ENCODE data around the gene MAN2A1.

The MAN2A1 gene

GRCh38 chr5:109901628-109901981 lies 211.9 kb downstream of the MAN2A1 start:
- Histone ChIP-seq H3K4me3 (ENCODE audit: low read depth, low read length, poor library complexity, severe bottlenecking) (no peak overlapping the region), H2AFZ (ENCODE audit: low read length) (no peak overlapping the region), H3K27ac (ENCODE audit: low read depth, low read length, poor library complexity, severe bottlenecking) (peak overlapping the region; percentile 50), H3K9me2 (ENCODE audit: low read depth, low read length) (no peaks in the 10 kb centered on the region), H3K4me2 (ENCODE audit: low read length) (peak overlapping the region; percentile 41; the same call in 1 of the 2 replicates), H3K4me1 (ENCODE audit: insufficient read depth, low read length, severe bottlenecking) (peaks cover 23% of the 10 kb centered on the region), H4K20me1 (ENCODE audit: insufficient read depth, low read length) (no peaks in the 10 kb centered on the region), H3K27me3 (ENCODE audit: insufficient read depth, low read length) (no peaks in the 10 kb centered on the region), H3K9me3 (ENCODE audit: low read length) (no peaks in the 10 kb centered on the region), H3K36me3 (ENCODE audit: insufficient read depth, low read length) (no peaks in the 10 kb centered on the region), H3K9ac (ENCODE audit: low read length) (no peak overlapping the region; the same call in 1 of the 2 replicates), H3K79me2 (ENCODE audit: insufficient read depth, low read length) (no peaks in the 10 kb centered on the region), H3F3A (ENCODE audit: insufficient read depth, low read length) (no peaks in the 10 kb centered on the region)
- no peak for TF ChIP-seq CTCF (IDR thresholded peaks at IDR 0.05; ENCODE audit: low read length)
- no peak for TF ChIP-seq EZH2 (IDR thresholded peaks at IDR 0.05; ENCODE audit: borderline replicate concordance, low read length)

GRCh38 chr5:109903061-109903460 lies 213.3 kb downstream of the MAN2A1 start:
- no peak overlapping the region for H3K27ac ChIP-seq (ENCODE audit: low read depth, low read length, poor library complexity, severe bottlenecking)
- no peaks in the 10 kb centered on the region for H3K79me2 ChIP-seq (ENCODE audit: insufficient read depth, low read length)
- no peak overlapping the region for H2AFZ ChIP-seq (ENCODE audit: low read length)
- H3K36me3 ChIP-seq (ENCODE audit: insufficient read depth, low read length): no peaks in the 10 kb centered on the region
- H3K4me3 ChIP-seq (ENCODE audit: low read depth, low read length, poor library complexity, severe bottlenecking): no peak overlapping the region
- no peak overlapping the region for H3K4me2 ChIP-seq (ENCODE audit: low read length)
- H3K9me2 ChIP-seq (ENCODE audit: low read depth, low read length): no peaks in the 10 kb centered on the region
- peaks cover 23% of the 10 kb centered on the region for H3K4me1 ChIP-seq (ENCODE audit: insufficient read depth, low read length, severe bottlenecking)
- H3K9ac ChIP-seq (ENCODE audit: low read length): no peak overlapping the region
- H3K27me3 ChIP-seq (ENCODE audit: insufficient read depth, low read length): no peaks in the 10 kb centered on the region
- TF ChIP-seq EZH2 (IDR thresholded peaks at IDR 0.05; ENCODE audit: borderline replicate concordance, low read length): no peak
- no peak for TF ChIP-seq CTCF (IDR thresholded peaks at IDR 0.05; ENCODE audit: low read length)
- no peaks in the 10 kb centered on the region for H4K20me1 ChIP-seq (ENCODE audit: insufficient read depth, low read length)
- no peaks in the 10 kb centered on the region for H3K9me3 ChIP-seq (ENCODE audit: low read length)
- H3F3A ChIP-seq (ENCODE audit: insufficient read depth, low read length): no peaks in the 10 kb centered on the region

- Histone ChIP-seq H3K4me1 (ENCODE audit: insufficient read depth, low read length, severe bottlenecking) (peaks cover 17% of the 10 kb centered on the region), H2AFZ (ENCODE audit: low read length) (no peak overlapping the region), H3K79me2 (ENCODE audit: insufficient read depth, low read length) (no peaks in the 10 kb centered on the region), H3K9me2 (ENCODE audit: low read depth, low read length) (no peaks in the 10 kb centered on the region), H3K4me3 (ENCODE audit: low read depth, low read length, poor library complexity, severe bottlenecking) (no peak overlapping the region), H3F3A (ENCODE audit: insufficient read depth, low read length) (no peaks in the 10 kb centered on the region), H3K4me2 (ENCODE audit: low read length) (no peak overlapping the region), H3K9me3 (ENCODE audit: low read length) (no peaks in the 10 kb centered on the region), H3K36me3 (ENCODE audit: insufficient read depth, low read length) (no peaks in the 10 kb centered on the region), H3K27ac (ENCODE audit: low read depth, low read length, poor library complexity, severe bottlenecking) (no peak overlapping the region), H3K27me3 (ENCODE audit: insufficient read depth, low read length) (no peaks in the 10 kb centered on the region), H4K20me1 (ENCODE audit: insufficient read depth, low read length) (no peaks in the 10 kb centered on the region), H3K9ac (ENCODE audit: low read length) (no peak overlapping the region)
- TF ChIP-seq EZH2 (IDR thresholded peaks at IDR 0.05; ENCODE audit: borderline replicate concordance, low read length): no peak
- no peak for TF ChIP-seq CTCF (IDR thresholded peaks at IDR 0.05; ENCODE audit: low read length)
Observed at GRCh38 chr5:109905906-109906305, 216.2 kb downstream of the MAN2A1 start.
